ENCODE results near the gene SPACA7. TPM values are rescaled to one million over a fixed set of nuclear protein-coding genes. Genes with fewer than 3 reads are reported as not detected.

Gene SPACA7
- total and polyA plus RNA-seq, 7 donors: not detected

DNA sequence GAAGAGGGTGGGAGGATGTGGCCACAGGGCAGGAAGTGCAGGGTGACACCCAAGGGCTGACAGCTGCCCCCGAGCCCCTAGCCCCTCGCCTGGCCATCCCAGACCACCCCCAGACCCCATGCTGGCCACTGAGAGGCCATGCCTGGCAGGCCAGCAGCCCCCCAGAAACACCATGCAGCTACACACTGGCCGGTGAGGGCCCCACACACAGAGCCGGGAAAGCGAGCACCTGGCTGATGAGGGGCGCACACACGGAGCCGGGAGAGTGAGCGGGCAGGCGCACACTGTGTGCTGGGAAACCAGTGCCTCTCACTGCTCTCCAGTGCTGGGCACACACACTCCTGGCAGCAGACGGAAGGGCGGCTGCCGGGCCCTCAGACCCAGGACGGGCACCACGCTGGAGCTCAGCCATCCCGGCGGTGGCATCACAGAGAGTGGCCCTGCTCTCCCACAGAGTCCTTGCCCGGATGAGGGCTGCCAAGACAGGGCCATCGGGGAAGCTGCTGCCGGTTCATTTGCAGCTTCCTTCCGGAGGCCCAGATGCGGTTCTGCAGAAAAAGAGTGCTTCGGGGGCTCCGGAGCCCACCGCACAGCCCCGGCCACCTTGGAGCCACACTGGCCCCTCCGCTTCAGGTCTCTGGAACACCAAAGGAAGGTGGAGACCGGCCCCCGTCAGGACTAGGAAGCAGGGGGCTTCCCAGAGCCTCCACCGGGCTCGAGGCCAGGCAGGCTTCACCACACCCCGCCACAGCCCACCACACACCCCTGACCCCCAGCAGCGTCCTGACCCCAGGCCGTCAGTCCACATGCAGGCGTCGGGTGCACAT, 76.4 kb downstream of the SPACA7 start:
- Histone ChIP-seq H3K27me3 (ENCODE audit: insufficient read depth in 3 of 3, low read length in 2 of 3) (peaks cover 0 to 1% (median 0%) of the 10 kb centered on the region in 3 donors), H3K27ac (no peak overlapping the region), H3K4me1 (no peaks in the 10 kb centered on the region), H3K9me3 (no peaks in the 10 kb centered on the region), H3K4me3 (no peak overlapping the region), H3K36me3 (ENCODE audit: insufficient read depth in 1 of 2, low read depth in 1 of 2) (no peaks in the 10 kb centered on the region)
- DNase-seq (peak in 1 of 2 donors; percentile 28), ATAC-seq (no peak)
- TF ChIP-seq CTCF (IDR thresholded peaks at IDR 0.05): no peak
- intact Hi-C loops (cut with DNase I): loop anchor here in 1 of 2 donors (5.0 kb wide), 1 partner anchor 155 kb away; no protein-coding TSS in a partner anchor
- 75 to 81% (median 78%) methylated on average over 30 to 36 of the region's 36 CpGs for WGBS, 3 donors

DNA sequence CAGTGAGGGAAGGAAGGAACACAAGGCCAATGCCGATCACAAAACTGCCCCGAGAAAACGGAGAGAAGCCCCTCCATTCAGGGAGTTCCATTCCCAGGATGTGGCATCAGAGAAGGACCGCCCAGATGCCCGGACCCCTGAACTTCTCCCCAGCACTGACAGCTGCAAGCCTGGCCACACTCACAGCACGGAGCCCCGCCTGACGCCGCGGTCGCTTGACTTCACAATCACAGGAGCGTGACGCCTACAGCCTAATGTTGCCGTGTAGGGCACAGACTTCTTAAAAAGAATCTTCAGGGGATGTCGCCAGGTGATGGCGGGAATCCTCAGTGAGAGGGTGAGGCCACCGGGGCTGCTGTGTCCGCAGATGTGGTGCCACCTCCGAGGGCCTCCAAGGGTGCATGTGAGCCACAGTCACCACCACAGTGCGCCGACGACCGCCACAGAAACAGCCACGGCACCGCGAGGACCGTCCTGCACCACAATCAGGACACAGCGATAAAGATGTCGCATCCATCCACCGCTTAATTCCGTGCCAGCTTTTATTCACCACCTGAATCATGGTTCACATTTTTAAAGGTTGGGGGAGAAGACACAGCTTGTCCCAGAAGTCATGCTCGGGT, 77.2 kb downstream of the SPACA7 start:
- no peak overlapping the region for H3K4me3 ChIP-seq
- TF ChIP-seq CTCF (IDR thresholded peaks at IDR 0.05): no peak
- ATAC-seq (no peak), DNase-seq (peak in 1 of 2 donors; percentile 40)
- H3K9me3 ChIP-seq: no peaks in the 10 kb centered on the region
- intact Hi-C loops (cut with DNase I): loop anchor here in 1 of 2 donors (5.0 kb wide), 1 partner anchor 154 kb away; no protein-coding TSS in a partner anchor
- WGBS, 3 donors: 84 to 86% (median 85%) methylated on average over 32 of the region's 32 CpGs
- H3K27me3 ChIP-seq (ENCODE audit: insufficient read depth in 3 of 3, low read length in 2 of 3): no peaks in the 10 kb centered on the region
- no peaks in the 10 kb centered on the region for H3K36me3 ChIP-seq (ENCODE audit: insufficient read depth in 1 of 2, low read depth in 1 of 2)
- H3K27ac ChIP-seq: no peak overlapping the region
- H3K4me1 ChIP-seq: no peaks in the 10 kb centered on the region

- H3K27me3 ChIP-seq (ENCODE audit: insufficient read depth in 3 of 3, low read length in 2 of 3): no peaks in the 10 kb centered on the region
- no peaks in the 10 kb centered on the region for H3K9me3 ChIP-seq
- peak in 1 of 2 donors; percentile 35 for DNase-seq
- intact Hi-C loops (cut with DNase I): loop anchor here in 1 of 2 donors (5.0 kb wide), 1 partner anchor 153 kb away; no protein-coding TSS in a partner anchor
- TF ChIP-seq CTCF (IDR thresholded peaks at IDR 0.05): no peak
- H3K36me3 ChIP-seq (ENCODE audit: insufficient read depth in 1 of 2, low read depth in 1 of 2): no peaks in the 10 kb centered on the region
- H3K4me1 ChIP-seq: no peaks in the 10 kb centered on the region
- H3K27ac ChIP-seq: no peak overlapping the region
- 75 to 79% (median 78%) methylated on average over 28 to 30 of the region's 30 CpGs for WGBS, 3 donors
- H3K4me3 ChIP-seq: no peak overlapping the region
- ATAC-seq: no peak
Measured at GRCh38 chr13:112453874-112454647, 77.9 kb downstream of the SPACA7 start.

GRCh38 chr13:112454648-112455334, 78.6 kb downstream of the SPACA7 start:
- no peak for TF ChIP-seq CTCF (IDR thresholded peaks at IDR 0.05)
- Histone ChIP-seq H3K27me3 (ENCODE audit: insufficient read depth in 3 of 3, low read length in 2 of 3) (no peaks in the 10 kb centered on the region), H3K36me3 (ENCODE audit: insufficient read depth in 1 of 2, low read depth in 1 of 2) (no peaks in the 10 kb centered on the region), H3K4me1 (no peaks in the 10 kb centered on the region), H3K9me3 (peaks cover 6% of the 10 kb centered on the region), H3K4me3 (no peak overlapping the region), H3K27ac (no peak overlapping the region)
- ATAC-seq: no peak
- intact Hi-C loops (cut with DNase I): loop anchor here in 1 of 2 donors (5.0 kb wide), 1 partner anchor 153 kb away; no protein-coding TSS in a partner anchor
- WGBS, 3 donors: 72 to 76% (median 73%) methylated on average over 16 of the region's 16 CpGs
- no peak for DNase-seq

Data from psoas muscle (tissue), 8 donors.